RCC 7860 (cell line): ENCODE data around the gene CD5L.

Experiments used
- DNase-seq: peaks from one replicate; pipeline ENCODE4 v3.0.0-alpha.2; 2015; ENCODE audit warnings: low spot score
- FAIRE-seq: peaks from 2 replicates; lab custom pipeline; 2012; peaks lifted over from hg19 to GRCh38; lab: Jason Lieb, UNC

Gene CD5L

GRCh38 chr1:157819215-157819614 lies 22.4 kb downstream of the CD5L start:
- FAIRE-seq = no peak

GRCh38 chr1:157813269-157813668 lies 28.3 kb downstream of the CD5L start:
- peak; percentile 17 for FAIRE-seq
- no peak for DNase-seq

More at GRCh38 chr1:157819215-157819614, 22.4 kb downstream of the CD5L start:
- DNase-seq = no peak

- no peak for FAIRE-seq
- DNase-seq = no peak
Measured at GRCh38 chr1:157806431-157807149, 35.0 kb downstream of the CD5L start.

GRCh38 chr1:157803851-157804250 lies 37.8 kb downstream of the CD5L start:
- FAIRE-seq (no peak), DNase-seq (no peak)

- DNase-seq (no peak), FAIRE-seq (no peak)
Measured at GRCh38 chr1:157799996-157800395, 41.6 kb downstream of the CD5L start.

- FAIRE-seq (no peak), DNase-seq (no peak)
Measured at GRCh38 chr1:157798211-157798610, 43.4 kb downstream of the CD5L start.

- DNase-seq (no peak), FAIRE-seq (no peak)
Measured at GRCh38 chr1:157785248-157785647, 56.4 kb downstream of the CD5L start.

- no peak for FAIRE-seq
- no peak for DNase-seq
Measured at GRCh38 chr1:157784801-157785200, 56.8 kb downstream of the CD5L start.

GRCh38 chr1:157782931-157783330 lies 58.7 kb downstream of the CD5L start:
- DNase-seq = no peak
- no peak for FAIRE-seq

GRCh38 chr1:157781048-157781447 lies 60.6 kb downstream of the CD5L start:
- FAIRE-seq (no peak), DNase-seq (no peak)
